GM12873 (cell line): ENCODE results near the gene SLC2A6.

Experiments used
- TF ChIP-seq, protein P1 (sequence below): IDR thresholded peaks from 2 replicates; pipeline ENCODE4 v1.5.1; 2012; ENCODE audit warnings: low read depth, mild to moderate bottlenecking, moderate library complexity, low read length, control low read depth; ENCODE audit not compliant: insufficient read depth; ENCODE audit errors: missing control alignments

The SLC2A6 gene

DNA sequence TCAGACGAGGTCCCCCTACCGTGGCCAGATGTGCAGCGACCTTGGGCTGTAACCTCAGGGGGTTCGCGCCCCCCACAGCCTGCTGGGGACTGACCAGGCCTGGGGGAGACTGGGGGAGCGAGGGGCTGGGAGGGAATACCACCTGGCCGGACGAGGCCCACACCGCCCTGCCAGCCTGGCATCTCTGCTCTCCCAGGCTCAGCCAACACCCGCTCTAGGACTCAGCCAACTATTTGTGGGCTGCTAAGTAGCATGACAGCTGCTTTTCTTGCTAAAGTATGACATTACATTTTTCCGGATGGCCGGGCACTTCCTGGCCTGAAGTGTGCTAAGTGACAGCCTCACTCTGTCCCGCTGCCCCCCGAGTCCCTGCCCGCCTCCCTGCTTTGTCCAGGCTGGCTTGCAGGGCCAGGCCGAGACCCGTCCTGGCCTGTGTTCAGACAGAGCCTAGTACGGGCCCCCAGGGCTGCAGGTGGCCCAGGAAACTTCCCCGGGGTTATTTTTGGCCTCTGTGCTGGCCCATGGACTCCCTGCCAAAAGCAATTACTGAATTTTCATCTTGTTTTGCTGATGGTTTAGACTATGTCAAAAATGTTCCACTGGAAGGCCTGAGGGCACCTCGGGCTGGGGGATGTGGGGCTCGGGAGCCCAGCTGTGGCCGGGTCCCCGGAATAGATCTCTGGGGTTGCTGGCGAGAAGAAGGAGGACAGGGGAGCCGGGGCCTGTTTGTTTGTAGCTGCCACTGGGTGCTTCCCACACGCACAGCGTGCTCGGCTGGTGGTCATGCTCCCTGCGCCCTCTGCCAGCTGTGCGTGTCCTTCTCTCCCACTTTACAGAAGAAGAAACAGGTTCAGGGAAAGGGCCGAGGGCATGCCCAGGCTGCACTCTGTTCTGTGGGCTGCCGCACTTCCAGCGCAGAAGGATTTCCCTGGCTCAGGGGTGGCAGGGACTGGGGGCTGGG, 13.4 kb upstream of the SLC2A6 start:
- TF ChIP-seq, protein P1, sequence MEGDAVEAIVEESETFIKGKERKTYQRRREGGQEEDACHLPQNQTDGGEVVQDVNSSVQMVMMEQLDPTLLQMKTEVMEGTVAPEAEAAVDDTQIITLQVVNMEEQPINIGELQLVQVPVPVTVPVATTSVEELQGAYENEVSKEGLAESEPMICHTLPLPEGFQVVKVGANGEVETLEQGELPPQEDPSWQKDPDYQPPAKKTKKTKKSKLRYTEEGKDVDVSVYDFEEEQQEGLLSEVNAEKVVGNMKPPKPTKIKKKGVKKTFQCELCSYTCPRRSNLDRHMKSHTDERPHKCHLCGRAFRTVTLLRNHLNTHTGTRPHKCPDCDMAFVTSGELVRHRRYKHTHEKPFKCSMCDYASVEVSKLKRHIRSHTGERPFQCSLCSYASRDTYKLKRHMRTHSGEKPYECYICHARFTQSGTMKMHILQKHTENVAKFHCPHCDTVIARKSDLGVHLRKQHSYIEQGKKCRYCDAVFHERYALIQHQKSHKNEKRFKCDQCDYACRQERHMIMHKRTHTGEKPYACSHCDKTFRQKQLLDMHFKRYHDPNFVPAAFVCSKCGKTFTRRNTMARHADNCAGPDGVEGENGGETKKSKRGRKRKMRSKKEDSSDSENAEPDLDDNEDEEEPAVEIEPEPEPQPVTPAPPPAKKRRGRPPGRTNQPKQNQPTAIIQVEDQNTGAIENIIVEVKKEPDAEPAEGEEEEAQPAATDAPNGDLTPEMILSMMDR = no peak

DNA sequence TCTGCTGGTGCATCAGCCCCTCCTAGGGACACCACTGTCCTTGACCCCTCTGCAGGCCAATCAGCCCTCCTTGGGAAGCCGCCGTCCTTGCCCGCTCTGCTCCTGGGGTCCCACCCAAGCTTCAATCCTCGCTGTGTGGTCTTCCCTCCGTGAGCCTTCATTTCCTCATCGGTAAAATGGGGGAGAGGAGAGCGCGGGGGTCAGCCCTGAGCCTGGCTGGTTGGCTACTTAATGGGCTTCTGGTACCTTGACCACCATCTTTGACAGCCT, 12.7 kb upstream of the SLC2A6 start:
- TF ChIP-seq, protein P1 = no peak

DNA sequence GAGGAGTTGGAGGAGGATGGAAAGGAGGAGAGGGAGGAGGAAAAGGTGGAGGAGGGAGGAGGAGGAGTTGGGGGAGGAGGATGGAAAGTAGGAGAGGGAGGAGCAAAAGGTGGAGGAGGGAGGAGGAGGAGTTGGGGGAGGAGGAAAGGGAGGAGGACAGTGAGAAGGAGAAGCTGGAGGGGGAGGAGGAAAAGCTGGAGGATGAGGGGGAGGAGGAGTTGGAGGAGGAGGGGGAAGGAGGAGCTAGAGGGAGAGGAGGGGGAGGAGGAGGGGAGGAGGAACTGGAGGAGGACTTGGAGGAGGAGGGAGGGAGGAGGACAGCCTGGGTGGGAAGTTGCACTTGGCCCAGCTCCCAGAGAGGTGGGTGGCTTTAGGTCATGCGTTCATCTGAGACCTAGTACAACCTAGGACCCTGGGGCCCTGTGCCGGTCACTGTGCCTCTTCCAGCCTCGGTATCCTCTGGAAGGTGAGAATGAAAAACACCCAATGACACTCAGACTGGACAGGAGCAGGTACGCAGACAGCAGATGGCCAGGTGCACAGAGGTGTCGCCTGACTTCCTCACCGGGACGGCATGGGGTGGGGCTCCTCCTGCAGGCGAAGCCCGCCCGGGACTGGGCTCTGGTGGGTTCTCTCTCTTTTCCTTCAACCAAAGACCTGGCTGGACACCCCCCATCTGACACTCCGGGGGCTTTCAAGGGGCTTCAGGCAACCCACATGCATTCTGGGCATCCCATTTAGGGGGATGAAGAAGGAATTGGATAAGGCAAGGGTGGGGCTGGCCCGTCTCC, 12.2 kb upstream of the SLC2A6 start:
- TF ChIP-seq, protein P1 = no peak

DNA sequence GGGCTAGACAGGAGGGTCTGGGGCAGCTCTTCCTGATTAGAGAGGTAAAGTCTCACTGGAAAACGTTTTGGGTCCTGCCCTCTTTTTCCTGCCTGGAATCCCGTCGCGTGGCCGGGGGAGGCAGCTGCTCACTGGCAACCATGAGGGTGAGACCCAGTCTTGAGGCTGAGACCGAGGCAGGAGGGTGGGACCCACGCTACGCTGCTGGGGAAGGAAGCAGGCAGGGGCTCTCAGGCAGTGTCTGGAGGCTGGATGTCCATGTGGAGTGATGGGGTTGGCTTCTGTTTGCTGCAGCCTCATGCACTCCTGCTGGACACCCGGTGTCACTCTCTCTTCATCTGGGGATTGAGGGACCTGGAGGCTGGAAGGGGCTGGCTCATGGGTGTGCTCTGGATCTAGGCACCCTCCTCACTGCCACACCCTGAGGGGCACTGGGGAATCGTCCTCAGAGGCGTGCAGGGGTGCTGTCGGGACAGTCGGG, 11.3 kb upstream of the SLC2A6 start:
- TF ChIP-seq, protein P1 = no peak

DNA sequence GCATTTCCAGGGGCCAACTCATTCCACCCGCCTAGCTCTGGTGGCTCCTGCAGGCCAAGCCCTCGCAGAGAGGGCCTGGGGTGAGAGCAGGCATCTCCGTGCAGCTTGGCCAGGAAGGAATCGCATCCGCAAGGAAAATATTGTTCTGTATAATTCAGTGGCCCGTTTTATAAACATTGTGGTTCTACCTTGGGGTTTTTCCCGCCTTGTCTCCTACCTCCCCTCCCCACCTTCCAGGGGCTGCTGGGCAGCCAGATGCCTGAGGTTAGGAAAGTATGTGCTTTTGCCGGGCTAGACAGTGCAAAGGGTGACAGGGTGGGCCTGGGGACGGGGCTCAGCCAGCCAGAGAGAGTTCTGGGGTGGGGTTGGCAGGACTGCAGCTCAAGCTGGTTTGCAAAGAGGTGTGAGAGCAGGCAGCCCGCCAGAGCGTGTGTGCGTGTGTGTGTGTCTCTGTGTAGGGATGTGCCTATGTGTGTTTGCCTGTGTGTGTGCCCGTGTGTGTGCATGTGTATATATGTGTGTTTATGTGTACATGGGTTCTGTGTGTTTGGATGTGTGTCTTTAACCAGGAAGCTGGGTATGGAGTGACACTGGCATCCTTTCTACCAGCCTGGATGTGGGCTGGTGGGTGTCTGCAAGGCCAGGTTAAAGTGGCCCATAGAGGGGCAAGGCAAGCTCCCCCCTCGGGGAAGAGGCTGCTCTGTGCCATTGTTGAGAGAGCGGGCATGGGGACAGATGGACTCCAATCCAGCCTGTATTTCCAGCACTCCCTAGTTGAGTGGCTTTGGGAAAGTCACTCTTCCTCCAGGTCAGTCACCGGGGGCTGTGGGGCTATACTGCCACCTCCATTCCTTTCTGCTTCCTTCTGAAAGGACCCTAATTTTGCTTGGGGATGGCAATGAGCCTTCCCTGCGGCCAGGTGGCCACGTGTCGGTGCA, 10.6 kb upstream of the SLC2A6 start:
- TF ChIP-seq, protein P1 = no peak

DNA sequence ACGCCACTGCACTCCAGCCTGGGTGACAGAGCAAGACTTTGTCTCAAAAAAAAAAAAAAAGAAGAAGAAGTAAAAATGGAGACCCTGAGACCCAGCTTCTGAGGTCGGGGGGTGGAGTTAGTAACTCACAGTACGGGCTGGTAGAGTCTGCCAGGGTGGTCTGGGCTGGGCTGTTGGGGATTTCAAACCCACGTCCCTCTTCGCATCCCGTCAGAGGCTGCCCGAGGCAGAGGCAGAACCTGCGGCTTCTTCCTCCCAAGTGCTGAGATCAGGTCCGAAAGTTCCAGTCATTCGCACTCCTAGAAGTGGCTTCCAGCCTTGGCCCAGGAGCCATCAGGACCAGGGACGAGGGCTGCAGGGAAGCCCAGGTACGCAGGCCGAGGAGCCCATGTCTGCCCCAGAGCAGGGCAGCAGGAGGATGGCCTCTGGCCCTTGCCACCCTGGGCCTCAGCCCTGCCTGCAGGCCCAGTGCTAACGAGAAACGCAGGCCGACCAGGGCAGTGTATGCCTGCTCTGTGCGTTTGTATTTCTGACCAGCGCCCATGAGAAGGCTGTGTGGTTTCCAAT, 9.9 kb upstream of the SLC2A6 start:
- TF ChIP-seq, protein P1 = no peak
